ENCODE results near the gene ACD.

The ACD gene

GRCh38 chr16:67632415-67633172, 27.5 kb downstream of the ACD start:
- ATAC-seq = no peak

GRCh38 chr16:67628216-67628615, 31.8 kb downstream of the ACD start:
- no peak for ATAC-seq
- no peak for TF ChIP-seq TCF4 (CRISPR knock-in tag; IDR thresholded peaks at IDR 0.05; ENCODE audit: borderline replicate concordance)
- TF ChIP-seq CSDC2 (CRISPR knock-in tag; IDR thresholded peaks at IDR 0.05) = no peak
- TF ChIP-seq CREB5 (CRISPR knock-in tag; IDR thresholded peaks at IDR 0.05; ENCODE audit: low read depth) = no peak
- no peak for TF ChIP-seq ISL1 (CRISPR knock-in tag; IDR thresholded peaks at IDR 0.05)
- no peak for TF ChIP-seq ZNF70 (CRISPR knock-in tag; IDR thresholded peaks at IDR 0.05)
- no peak for TF ChIP-seq POU6F1 (CRISPR knock-in tag; IDR thresholded peaks at IDR 0.05; ENCODE audit: borderline replicate concordance, low read depth)
- no peak for TF ChIP-seq OSR1 (CRISPR knock-in tag; IDR thresholded peaks at IDR 0.05)
- TF ChIP-seq ZFP30 (CRISPR knock-in tag; IDR thresholded peaks at IDR 0.05) = no peak
- no peak for TF ChIP-seq PATZ1 (CRISPR knock-in tag; IDR thresholded peaks at IDR 0.05; ENCODE audit: borderline replicate concordance)
- no peak for TF ChIP-seq ZFP3 (CRISPR knock-in tag; IDR thresholded peaks at IDR 0.05)

More at GRCh38 chr16:67632415-67633172, 27.5 kb downstream of the ACD start:
- no peak for TF ChIP-seq SNAI2 (CRISPR knock-in tag; IDR thresholded peaks at IDR 0.05)
- no peak for TF ChIP-seq CSDC2 (CRISPR knock-in tag; IDR thresholded peaks at IDR 0.05)
- no peak for TF ChIP-seq CREB5 (CRISPR knock-in tag; IDR thresholded peaks at IDR 0.05; ENCODE audit: low read depth)
- TF ChIP-seq PPARA (CRISPR knock-in tag; IDR thresholded peaks at IDR 0.05; ENCODE audit: borderline replicate concordance) = no peak
- TF ChIP-seq ZC3H10 (CRISPR knock-in tag; IDR thresholded peaks at IDR 0.05) = no peak
- no peak for TF ChIP-seq TSHZ2 (CRISPR knock-in tag; IDR thresholded peaks at IDR 0.05)
- TF ChIP-seq ARNTL (CRISPR knock-in tag; IDR thresholded peaks at IDR 0.05; ENCODE audit: borderline replicate concordance, low read depth) = no peak
- no peak for TF ChIP-seq ESRRG (CRISPR knock-in tag; IDR thresholded peaks at IDR 0.05)
- no peak for TF ChIP-seq TCF4 (CRISPR knock-in tag; IDR thresholded peaks at IDR 0.05; ENCODE audit: borderline replicate concordance)
- no peak for TF ChIP-seq BACH2 (CRISPR knock-in tag; IDR thresholded peaks at IDR 0.05; ENCODE audit: borderline replicate concordance)
- no peak for TF ChIP-seq ZNF565 (CRISPR knock-in tag; conservative IDR thresholded peaks at IDR 0.05; ENCODE audit: low read depth)
- no peak for TF ChIP-seq POU6F1 (CRISPR knock-in tag; IDR thresholded peaks at IDR 0.05; ENCODE audit: borderline replicate concordance, low read depth)
- no peak for TF ChIP-seq ZFP30 (CRISPR knock-in tag; IDR thresholded peaks at IDR 0.05)
- TF ChIP-seq GLIS3 (CRISPR knock-in tag; IDR thresholded peaks at IDR 0.05) = no peak
- TF ChIP-seq ZNF70 (CRISPR knock-in tag; IDR thresholded peaks at IDR 0.05) = no peak
- TF ChIP-seq RARB (CRISPR knock-in tag; IDR thresholded peaks at IDR 0.05) = no peak
- no peak for TF ChIP-seq OSR1 (CRISPR knock-in tag; IDR thresholded peaks at IDR 0.05)
- no peak for TF ChIP-seq PATZ1 (CRISPR knock-in tag; IDR thresholded peaks at IDR 0.05; ENCODE audit: borderline replicate concordance)
